Uterus (tissue), 4 donors: ENCODE results near the gene CEP85L. TPM values are rescaled to one million over a fixed set of nuclear protein-coding genes. Genes with fewer than 3 reads are reported as not detected.

Experiments
- DNase-seq, 2 donors: peaks; one replicate each; pipeline ENCODE4 v3.0.0-alpha.2; 2019 to 2020
- H3K27ac ChIP-seq, 2 donors: fragments of 200-600 bp; sonication (generic); 1 replicate in 1 of 2; 2 replicates in 1 of 2; pipeline ENCODE4 v1.5.1; 2016 to 2018
- H3K27me3 ChIP-seq, 2 donors: fragments of 200-600 bp; sonication (generic); one replicate each; pipeline ENCODE4 v1.5.1; 2018 to 2019; ENCODE audit warnings: control low read depth in 1 of 2
- H3K36me3 ChIP-seq, 2 donors: fragments of 200-600 bp; sonication (generic); one replicate each; pipeline ENCODE4 v1.5.1; 2019; ENCODE audit warnings: control low read depth in 1 of 2
- H3K4me1 ChIP-seq, 2 donors: fragments of 200-600 bp; sonication (generic); one replicate each; pipeline ENCODE4 v1.5.1; 2018 to 2019; ENCODE audit warnings: control low read depth in 1 of 2
- H3K4me3 ChIP-seq, 2 donors: fragments of 200-600 bp; sonication (generic); 1 replicate in 1 of 2; 2 replicates in 1 of 2; pipeline ENCODE4 v1.5.1; 2018 to 2019; ENCODE audit warnings: mild to moderate bottlenecking in 1 of 2
- H3K9me3 ChIP-seq, 2 donors: fragments of 200-600 bp; sonication (generic); one replicate each; pipeline ENCODE4 v1.5.1; 2019; ENCODE audit warnings: control low read depth in 1 of 2
- CTCF ChIP-seq, 4 experiments: fragments of 200-600 bp in 2 of 4; fragments of 450-650 bp in 2 of 4; sonication (generic) in 2 of 4; IDR thresholded peaks; one replicate each; pipeline ENCODE4 v1.5.1; 2016 to 2019; ENCODE audit warnings: antibody characterized with exemption in 4 of 4, mild to moderate bottlenecking in 2 of 4, moderate library complexity in 1 of 4
- POLR2A ChIP-seq, 2 donors: fragments of 450-650 bp; IDR thresholded peaks; one replicate each; pipeline ENCODE4 v1.6.1; 2016; ENCODE audit warnings: antibody characterized with exemption in 2 of 2, mild to moderate bottlenecking in 1 of 2, moderate library complexity in 1 of 2
- intact Hi-C: fragments of 100-400 bp; cut with DNase I; formaldehyde crosslinking; loops from one replicate; pipeline ENCODE4 v1.15.1; 2023; ENCODE audit warnings: low total_unique reads
- total RNA-seq, 4 donors: library from RNA; depleted of rRNA in 3 of 4; stranded (reverse); fragments of >200 nt in 3 of 4; gene quantifications; one replicate each; pipeline versions ENCODE4 v1.1.0 to v1.2.4, GENCODE V29; 2014 to 2023
- donor health status: DM: yes; HTN: yes; CAD: no.

CEP85L gene
- total RNA-seq, 4 donors from 2014 or later = 32.7 to 968 (median 64.4) TPM

GRCh38 chr6:118589649-118590365 is 61.6 kb downstream of the CEP85L start:
- Histone ChIP-seq H3K27ac (no peak overlapping the region), H3K36me3 (no peaks in the 10 kb centered on the region), H3K9me3 (no peaks in the 10 kb centered on the region), H3K4me3 (no peak overlapping the region), H3K4me1 (peaks cover 0 to 5% of the 10 kb centered on the region in 2 donors), H3K27me3 (no peaks in the 10 kb centered on the region)
- TF ChIP-seq POLR2A (IDR thresholded peaks at IDR 0.05) = no peak
- DNase-seq = no peak
- intact Hi-C loops = no loop called here

- peaks cover 0 to 5% of the 10 kb centered on the region in 2 donors for H3K4me1 ChIP-seq
- intact Hi-C loops = no loop called here
- H3K4me3 ChIP-seq = no peak overlapping the region
Measured at GRCh38 chr6:118589186-118589585, 62.2 kb downstream of the CEP85L start.

GRCh38 chr6:118588626-118589025 is 62.8 kb downstream of the CEP85L start:
- no peak for TF ChIP-seq POLR2A (IDR thresholded peaks at IDR 0.05)
- no peak for TF ChIP-seq CTCF (IDR thresholded peaks at IDR 0.05)
- intact Hi-C loops = no loop called here
- Histone ChIP-seq H3K27me3 (no peaks in the 10 kb centered on the region), H3K36me3 (no peaks in the 10 kb centered on the region), H3K9me3 (no peaks in the 10 kb centered on the region), H3K4me1 (peaks cover 0 to 5% of the 10 kb centered on the region in 2 donors), H3K27ac (no peak overlapping the region), H3K4me3 (no peak overlapping the region)
- no peak for DNase-seq

More at GRCh38 chr6:118589186-118589585, 62.2 kb downstream of the CEP85L start:
- no peak for DNase-seq
- Histone ChIP-seq H3K9me3 (no peaks in the 10 kb centered on the region), H3K27ac (no peak overlapping the region), H3K36me3 (no peaks in the 10 kb centered on the region), H3K27me3 (no peaks in the 10 kb centered on the region)
- TF ChIP-seq POLR2A (IDR thresholded peaks at IDR 0.05) (no peak), CTCF (IDR thresholded peaks at IDR 0.05) (no peak)

GRCh38 chr6:118586746-118587485 is 64.5 kb downstream of the CEP85L start:
- DNase-seq = no peak
- TF ChIP-seq POLR2A (IDR thresholded peaks at IDR 0.05) (no peak), CTCF (IDR thresholded peaks at IDR 0.05) (no peak)
- H3K4me1 ChIP-seq = peaks cover 0 to 5% of the 10 kb centered on the region in 2 donors
- no peak overlapping the region for H3K27ac ChIP-seq
- no peaks in the 10 kb centered on the region for H3K36me3 ChIP-seq
- H3K9me3 ChIP-seq = no peaks in the 10 kb centered on the region
- H3K4me3 ChIP-seq = no peak overlapping the region
- intact Hi-C loops = no loop called here
- no peaks in the 10 kb centered on the region for H3K27me3 ChIP-seq

- intact Hi-C loops = no loop called here
- H3K27me3 ChIP-seq = no peaks in the 10 kb centered on the region
- no peak for DNase-seq
- peaks cover 0 to 2% of the 10 kb centered on the region in 2 donors for H3K4me1 ChIP-seq
- no peak for TF ChIP-seq CTCF (IDR thresholded peaks at IDR 0.05)
- TF ChIP-seq POLR2A (IDR thresholded peaks at IDR 0.05) = no peak
- no peak overlapping the region for H3K27ac ChIP-seq
- no peak overlapping the region for H3K4me3 ChIP-seq
- no peaks in the 10 kb centered on the region for H3K9me3 ChIP-seq
- H3K36me3 ChIP-seq = no peaks in the 10 kb centered on the region
Measured at GRCh38 chr6:118584911-118585310, 66.5 kb downstream of the CEP85L start.
